ENCODE results near the gene NEURL1B.

DNA sequence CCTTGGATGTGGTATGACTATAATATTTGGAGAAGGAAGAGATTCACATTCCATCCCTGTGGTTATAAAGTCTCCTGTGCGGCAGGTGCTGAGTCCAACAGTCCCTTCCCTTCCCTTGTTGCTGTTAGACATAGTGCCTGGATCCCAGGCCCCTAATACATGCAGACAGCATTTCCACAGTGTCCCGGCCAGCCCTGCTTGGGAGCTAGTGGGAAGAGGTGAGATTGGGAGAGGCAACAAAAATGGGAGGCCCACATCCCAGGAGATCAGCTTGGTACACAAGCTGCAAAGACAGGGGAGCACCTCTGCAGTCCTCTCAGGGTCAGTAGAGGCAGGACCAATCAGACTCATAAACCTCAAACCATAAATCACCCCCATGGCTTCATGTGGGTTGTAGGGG lies 3.3 kb upstream of the NEURL1B start:
- TF ChIP-seq, protein P1, sequence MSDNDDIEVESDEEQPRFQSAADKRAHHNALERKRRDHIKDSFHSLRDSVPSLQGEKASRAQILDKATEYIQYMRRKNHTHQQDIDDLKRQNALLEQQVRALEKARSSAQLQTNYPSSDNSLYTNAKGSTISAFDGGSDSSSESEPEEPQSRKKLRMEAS (IDR thresholded peaks at IDR 0.05) = no peak
- no peak for TF ChIP-seq RAD21 (IDR thresholded peaks at IDR 0.05; ENCODE audit: low read depth)
- no peak for TF ChIP-seq TAF1 (IDR thresholded peaks at IDR 0.05; ENCODE audit: low read depth)
- TF ChIP-seq EP300 (IDR thresholded peaks at IDR 0.05; ENCODE audit: borderline replicate concordance) = no peak
- TF ChIP-seq FOXM1 (IDR thresholded peaks at IDR 0.05; ENCODE audit: borderline replicate concordance, low read depth) = no peak
- no peak for TF ChIP-seq NFIC (IDR thresholded peaks at IDR 0.05)
